ENCODE results near the gene GLRX.
"Not testable (repeated sequence)": the region's sequence is repeated elsewhere in the genome, so short reads cannot be mapped to it uniquely, and the experiment has no call there.

Gene GLRX

GRCh38 chr5:95852567-95852966 lies 30.0 kb upstream of the GLRX start:
- DNase-seq = no peak

DNA sequence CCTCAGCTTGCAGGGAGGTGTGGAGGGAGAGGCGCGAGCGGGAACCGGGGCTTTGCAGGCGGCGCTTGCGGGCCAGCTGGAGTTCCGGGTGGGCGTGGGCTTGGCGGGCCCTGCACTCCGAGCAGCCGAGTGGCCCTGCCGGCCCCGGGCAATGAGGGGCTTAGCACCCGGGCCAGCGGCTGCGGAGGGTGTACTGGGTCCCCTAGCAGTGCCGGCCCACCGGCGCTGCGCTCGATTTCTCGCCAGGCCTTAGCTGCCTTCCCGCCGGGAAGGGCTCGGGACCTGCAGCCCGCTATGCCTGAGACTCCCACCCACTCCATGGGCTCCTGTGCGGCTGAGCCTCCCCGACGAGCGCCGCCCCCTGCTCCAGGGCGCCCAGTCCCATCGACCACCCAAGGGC lies 28.6 kb upstream of the GLRX start:
- not testable (repeated sequence) for DNase-seq

DNA sequence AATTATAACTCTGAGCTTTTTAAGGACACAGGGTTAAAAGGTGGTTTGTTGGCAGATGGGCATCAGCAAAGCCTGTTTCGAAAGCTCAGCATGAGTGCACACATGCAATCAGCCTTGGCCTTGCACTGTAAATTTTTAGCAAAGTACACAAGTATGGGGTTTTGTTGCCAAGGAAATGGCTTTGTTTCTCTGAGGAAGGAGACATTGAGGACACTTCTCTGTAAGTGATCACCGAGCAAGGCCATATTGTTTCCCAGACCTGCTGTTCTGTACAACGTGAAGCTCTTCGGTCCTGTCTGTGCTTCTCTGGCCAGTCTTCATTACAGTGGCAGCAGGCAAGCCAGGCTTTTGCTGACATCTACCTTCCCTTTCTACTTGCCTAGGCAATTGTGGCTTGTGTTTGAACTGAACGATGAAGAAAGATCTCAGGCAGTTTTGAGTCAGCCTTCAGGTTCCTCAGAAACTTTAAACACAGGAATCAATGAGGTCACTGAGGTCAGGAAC lies 27.9 kb upstream of the GLRX start:
- DNase-seq = peak in 1 of 14 donors; percentile 79

DNA sequence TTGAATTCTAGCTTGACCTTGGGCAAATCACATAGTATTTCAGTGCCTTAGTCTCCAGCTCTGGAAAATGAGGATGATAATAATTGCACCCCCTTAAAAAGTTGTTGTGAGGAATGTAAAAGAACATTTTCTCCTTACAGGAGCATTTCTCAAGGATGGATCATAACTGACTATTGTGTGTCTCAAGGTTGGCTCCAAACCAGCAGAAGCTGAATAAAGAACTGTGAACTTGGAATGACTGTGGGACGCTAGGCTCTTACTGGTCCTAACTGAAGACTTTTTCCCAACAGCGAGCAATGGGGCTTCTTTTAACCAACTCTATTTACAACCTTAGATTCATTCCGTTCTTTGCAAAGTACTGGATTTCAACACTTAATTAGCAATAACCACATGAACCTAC lies 26.2 kb upstream of the GLRX start:
- DNase-seq = no peak

- DNase-seq = no peak
Observed at GRCh38 chr5:95847261-95847592, 24.7 kb upstream of the GLRX start.

DNA sequence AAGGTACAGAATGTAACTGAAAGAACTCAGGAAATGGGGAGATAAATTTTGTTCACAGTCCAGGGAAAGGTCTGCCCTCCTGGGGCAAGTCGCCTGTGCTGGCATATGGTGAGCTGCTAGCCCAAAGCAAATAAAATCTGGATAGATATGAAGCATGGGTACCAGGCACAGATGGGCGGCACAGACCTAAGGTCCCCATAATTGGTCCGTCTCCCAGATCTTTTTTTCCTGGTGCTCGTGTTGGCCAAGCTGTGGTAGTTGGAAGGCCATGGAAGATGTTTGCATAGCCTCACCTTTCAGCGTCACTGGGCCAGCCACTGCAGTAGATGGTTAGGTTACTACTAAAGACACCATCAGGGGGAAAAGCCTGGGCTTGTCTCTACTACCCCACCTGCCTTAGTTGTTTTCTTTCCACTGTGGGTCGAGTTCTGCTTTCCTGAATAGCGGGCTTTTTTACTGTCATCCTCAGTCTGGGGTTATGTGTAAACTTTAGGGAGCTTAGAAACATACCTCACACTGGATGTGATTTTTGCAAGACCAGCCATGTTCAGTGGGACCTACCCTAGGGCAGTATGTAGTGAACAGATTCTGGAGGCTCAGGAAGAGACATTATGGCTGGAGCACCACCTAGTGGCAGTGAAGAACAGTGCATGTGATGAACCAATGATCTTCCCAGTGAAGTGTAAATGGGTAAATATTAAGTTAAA lies 24.2 kb upstream of the GLRX start:
- peak in 10 of 14 donors; percentile 41 to 97 (median 50) for DNase-seq

- DNase-seq = no peak
Observed at GRCh38 chr5:95845391-95845790, 22.9 kb upstream of the GLRX start.

DNA sequence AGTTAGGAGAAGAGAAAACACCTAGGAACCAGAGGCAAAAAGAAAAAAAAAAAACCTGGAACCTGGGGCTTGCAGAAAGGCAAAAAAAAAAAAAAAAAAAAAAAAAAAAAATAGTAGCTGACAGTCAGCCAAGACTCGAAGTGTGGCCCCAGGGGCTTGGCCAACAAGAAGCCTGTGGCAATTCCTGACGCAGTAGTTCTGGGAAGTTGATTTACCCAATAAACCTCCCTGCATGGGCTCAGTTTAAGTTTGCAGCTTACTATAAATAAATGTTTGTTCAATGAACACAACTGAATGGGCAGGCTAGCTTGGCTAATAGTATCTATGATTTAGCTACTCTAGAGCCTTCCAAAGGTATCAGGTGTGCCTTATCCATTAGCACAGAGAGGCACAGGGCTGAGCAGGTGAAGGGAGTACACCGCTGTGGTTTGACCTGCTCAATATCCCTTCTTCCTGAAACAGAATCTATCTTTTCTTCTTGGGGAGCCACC lies 21.3 kb upstream of the GLRX start:
- peak in 1 of 14 donors; percentile 33 for DNase-seq

GRCh38 chr5:95842854-95843544 lies 20.5 kb upstream of the GLRX start:
- peak in 8 of 14 donors; percentile 28 to 52 (median 38) for DNase-seq

- DNase-seq = no peak
Observed at GRCh38 chr5:95841914-95842812, 19.6 kb upstream of the GLRX start.

DNA sequence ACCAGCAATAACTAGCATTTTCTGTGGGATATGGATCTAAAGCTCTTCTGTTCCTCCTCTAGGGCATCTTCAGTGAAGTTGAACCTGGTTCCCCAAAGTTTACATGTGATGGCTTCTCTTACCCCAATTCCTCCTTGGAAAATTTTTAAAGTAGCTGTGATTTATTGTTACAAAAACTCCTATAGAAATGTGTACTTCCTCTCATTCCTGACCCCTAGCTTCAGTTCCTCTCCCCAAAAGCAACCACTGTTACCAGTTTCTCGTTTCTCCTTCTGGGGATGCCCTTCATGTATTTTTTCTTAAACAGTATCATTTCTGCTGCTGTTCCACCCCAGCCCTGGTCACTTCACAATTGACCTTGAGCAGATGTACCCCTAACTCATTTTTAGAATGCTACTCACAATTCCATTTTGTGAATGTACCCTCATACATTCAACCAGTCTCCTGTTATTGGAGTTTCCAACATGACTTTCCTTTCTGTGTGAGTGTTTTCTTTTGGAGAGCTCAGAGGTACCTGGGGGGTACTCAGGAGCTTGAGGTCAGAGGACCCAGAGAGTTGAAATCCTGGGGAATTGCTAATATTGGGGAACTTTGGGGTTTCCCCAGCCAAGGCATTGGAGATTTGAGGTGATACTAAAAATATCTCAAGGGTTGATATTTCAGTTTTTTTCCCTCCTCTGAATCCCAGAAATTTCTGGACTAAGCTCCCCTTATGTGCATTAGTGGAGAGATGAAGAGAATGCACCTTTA lies 18.6 kb upstream of the GLRX start:
- no peak for DNase-seq

- DNase-seq = no peak
Observed at GRCh38 chr5:95839658-95840057, 17.1 kb upstream of the GLRX start.

DNA sequence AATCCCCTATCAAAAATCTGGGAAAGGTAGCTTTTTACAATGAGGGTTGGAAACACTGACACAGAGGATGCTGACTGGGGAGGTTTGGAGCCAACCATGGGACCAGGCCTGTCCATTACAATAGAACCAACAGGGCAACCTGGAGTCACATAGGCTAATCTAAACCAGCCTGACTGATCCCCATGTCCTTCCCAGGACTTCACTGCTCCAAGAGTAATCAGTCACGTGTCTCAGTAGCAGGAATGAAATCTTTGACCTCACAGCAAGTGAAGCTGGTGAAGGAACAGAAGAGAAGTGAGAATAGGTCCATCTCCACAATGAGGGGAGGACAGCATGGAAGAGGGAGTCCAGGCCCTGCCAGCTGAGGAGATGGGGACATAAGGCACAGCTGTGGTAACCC lies 16.0 kb upstream of the GLRX start:
- DNase-seq = peak in 1 of 14 donors; percentile 27

DNA sequence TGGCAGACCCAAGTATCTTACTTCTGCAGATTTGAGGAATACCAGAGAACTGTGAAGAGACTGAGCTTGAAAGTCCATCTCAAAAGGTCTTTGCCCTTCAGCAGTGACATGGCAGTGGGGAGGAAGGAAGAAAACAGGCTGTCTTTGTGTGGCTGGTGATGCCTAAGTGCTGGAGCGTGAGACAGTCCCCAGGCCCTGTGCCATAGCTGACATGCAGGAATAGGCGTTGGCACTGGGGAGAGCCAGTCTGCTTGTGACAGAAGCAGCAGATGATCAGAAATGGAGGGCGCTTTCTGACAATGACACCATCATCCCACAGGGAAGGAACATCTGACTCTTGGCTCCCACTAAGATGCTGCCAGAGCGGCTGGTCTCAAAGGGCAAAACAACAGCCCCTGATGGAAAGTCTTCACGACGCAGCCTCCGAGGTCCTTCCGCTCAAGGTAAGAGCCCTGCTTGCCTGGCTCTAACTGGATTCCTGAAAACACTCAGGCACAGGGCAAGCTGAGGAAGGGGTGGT lies 15.5 kb upstream of the GLRX start:
- DNase-seq = peak in 7 of 14 donors; percentile 10 to 69 (median 23)

DNA sequence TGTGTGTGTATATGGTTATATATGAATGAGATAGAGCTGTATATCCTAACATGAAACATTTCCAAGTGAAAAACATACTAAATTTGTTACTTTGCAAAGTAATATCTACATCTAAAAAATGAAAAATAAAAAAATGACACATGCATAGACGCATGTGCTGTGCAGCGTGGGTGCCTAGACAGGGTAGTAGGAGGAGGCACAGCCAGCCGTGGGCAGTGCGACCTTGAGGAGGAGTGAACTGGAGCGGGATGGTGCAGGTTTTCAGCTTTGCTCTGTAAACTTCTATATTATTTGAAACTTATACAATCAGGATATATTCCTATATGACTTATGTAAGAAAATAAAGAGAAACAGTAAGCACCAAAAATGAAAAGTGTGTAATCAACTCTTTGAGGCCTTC lies 15.0 kb upstream of the GLRX start:
- DNase-seq = no peak

DNA sequence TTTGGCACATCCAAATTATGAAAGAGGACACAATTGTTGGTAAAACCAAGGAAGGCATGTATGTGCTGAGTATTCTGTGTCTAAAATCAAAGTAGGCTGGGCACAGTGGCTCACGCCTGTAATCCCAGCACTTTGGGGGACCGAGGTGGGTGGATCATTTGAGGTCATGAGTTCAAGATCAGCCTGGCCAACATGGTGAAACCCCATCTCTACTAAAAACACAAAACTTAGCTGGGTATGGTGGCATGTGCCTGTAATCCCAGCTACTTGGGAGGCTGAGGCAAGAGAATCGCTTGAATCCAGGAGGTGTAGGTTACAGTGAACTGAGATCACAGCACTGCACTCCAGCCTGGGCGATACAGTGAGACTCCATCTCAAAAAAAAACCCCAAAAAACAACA lies 14.4 kb upstream of the GLRX start:
- not testable (repeated sequence) for DNase-seq

- DNase-seq = no peak
Observed at GRCh38 chr5:95836544-95836943, 14.0 kb upstream of the GLRX start.

GRCh38 chr5:95835682-95836385 lies 13.3 kb upstream of the GLRX start:
- no peak for DNase-seq

DNA sequence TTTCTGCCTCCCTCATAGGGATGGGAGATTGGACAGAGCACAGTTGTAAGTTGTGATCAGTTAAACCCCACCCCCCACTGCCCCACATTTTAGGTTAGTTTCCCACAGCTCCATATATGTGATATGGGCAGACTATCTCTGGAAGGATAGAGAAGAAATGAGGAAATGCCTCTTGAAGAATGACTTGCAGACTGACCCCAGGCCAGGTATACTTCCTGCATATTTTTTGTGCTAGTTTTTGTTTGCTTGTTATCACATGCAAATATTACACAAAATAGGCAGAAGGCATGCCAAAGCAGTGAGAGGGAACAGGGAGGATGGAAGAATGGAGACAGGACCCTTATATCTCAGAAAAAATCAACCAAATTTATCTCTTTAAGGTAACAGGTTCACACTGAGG lies 10.1 kb upstream of the GLRX start:
- no peak for DNase-seq

- DNase-seq = no peak
Observed at GRCh38 chr5:95830226-95830625, 7.7 kb upstream of the GLRX start.

- DNase-seq = no peak
Observed at GRCh38 chr5:95827892-95828246, 5.3 kb upstream of the GLRX start.
